Stomach (tissue), 9 donors: ENCODE data around the gene OGG1. TPM values are rescaled to one million over a fixed set of nuclear protein-coding genes. Genes with fewer than 3 reads are reported as not detected.

ENCODE experiments used
- DNase-seq, 2 donors: peaks; one replicate each; pipeline versions ENCODE4 v3.0.0 to v3.0.0-alpha.2; 2013 to 2019
- H3K27ac ChIP-seq, 5 donors: fragments of 200-600 bp in 4 of 5; sonication (generic) in 4 of 5; one replicate each; pipeline ENCODE4 v1.5.1; 2013 to 2019; ENCODE audit warnings: mild to moderate bottlenecking in 1 of 5, moderate library complexity in 1 of 5
- H3K27me3 ChIP-seq, 3 donors: fragments of 200-600 bp; sonication (generic); one replicate each; pipeline ENCODE4 v1.5.1; 2017 to 2019; ENCODE audit warnings: mixed run types in 1 of 3
- H3K36me3 ChIP-seq, 4 donors: fragments of 200-600 bp; sonication (generic); 1 replicate in 3 of 4; 2 replicates in 1 of 4; pipeline ENCODE4 v1.5.1; 2016 to 2019
- H3K4me1 ChIP-seq, 4 donors: fragments of 200-600 bp; sonication (generic); one replicate each; pipeline ENCODE4 v1.5.1; 2016 to 2019
- H3K4me3 ChIP-seq, 4 donors: fragments of 200-600 bp; sonication (generic) in 3 of 4; one replicate each; pipeline ENCODE4 v1.5.1; 2016 to 2019; ENCODE audit warnings: mild to moderate bottlenecking in 1 of 4
- H3K9me3 ChIP-seq, 4 donors: fragments of 200-600 bp; sonication (generic); one replicate each; pipeline ENCODE4 v1.5.1; 2016 to 2019
- CTCF ChIP-seq, 7 experiments: fragments of 450-650 bp in 4 of 7; fragments of 200-600 bp in 3 of 7; sonication (generic) in 3 of 7; IDR thresholded peaks; one replicate each; pipeline ENCODE4 v1.5.1; 2016 to 2019; ENCODE audit warnings: antibody characterized with exemption in 7 of 7, control low read depth in 2 of 7, mild to moderate bottlenecking in 1 of 7
- EP300 ChIP-seq: sonication (generic); formaldehyde crosslinking; IDR thresholded peaks from one replicate; pipeline ENCODE4 v1.6.1; 2017; ENCODE audit warnings: antibody characterized with exemption
- POLR2A ChIP-seq, 4 donors: fragments of 450-650 bp; IDR thresholded peaks; one replicate each; pipeline ENCODE4 v1.6.1; 2016; ENCODE audit warnings: antibody characterized with exemption in 4 of 4, control low read depth in 2 of 4, mild to moderate bottlenecking in 1 of 4, moderate library complexity in 1 of 4
- POLR2AphosphoS5 ChIP-seq, 3 donors: sonication (generic); formaldehyde crosslinking; IDR thresholded peaks; one replicate each; pipeline ENCODE4 v1.6.1; 2016; ENCODE audit warnings: antibody characterized with exemption in 3 of 3
- WGBS, 5 donors: extraction: QIAGEN DNeasy Blood & Tissue Kit in 3 of 5; methylation state at CpG; one replicate each; pipeline versions ENCODE4 v1.1.5 to v1.1.7; 2013 to 2018; 5-methylcytosine and 5-hydroxymethylcytosine counted together
- intact Hi-C: fragments of 100-400 bp; cut with DNase I; formaldehyde crosslinking; loops from one replicate; pipeline ENCODE4 v1.15.1; 2023; ENCODE audit warnings: low total_unique reads
- polyA plus RNA-seq, 3 donors: library from polyadenylated mRNA; stranded (reverse); fragments of 200-250 nt; gene quantifications; one replicate each; pipeline ENCODE4 v1.2.3, GENCODE V29; 2013
- total RNA-seq, 5 donors: library from RNA; depleted of rRNA; stranded (reverse); fragments of >200 nt; gene quantifications; one replicate each; pipeline versions ENCODE4 v1.1.0 to v1.2.3, GENCODE V29; 2014 to 2016
- donor health status: healthy with polysubstance abuse.
- donor health status: Bipolar disorder and iron deficiency.
- donor health status: healthy.

Gene OGG1
- total and polyA plus RNA-seq, 8 donors: 7.6 to 54.5 (median 17.5) TPM

- DNase-seq: no peak
- 85 to 92% (median 90%) methylated on average over 4 of the region's 4 CpGs for WGBS, 5 donors
- TF ChIP-seq POLR2A (IDR thresholded peaks at IDR 0.05): no peak
- TF ChIP-seq POLR2AphosphoS5 (IDR thresholded peaks at IDR 0.05): no peak
- TF ChIP-seq CTCF (IDR thresholded peaks at IDR 0.05): no peak
- no peak for TF ChIP-seq EP300
- Histone ChIP-seq H3K27ac (no peak overlapping the region), H3K36me3 (peaks cover 0 to 47% (median 33%) of the 10 kb centered on the region in 4 donors), H3K4me3 (no peak overlapping the region), H3K27me3 (no peaks in the 10 kb centered on the region), H3K9me3 (no peaks in the 10 kb centered on the region), H3K4me1 (peaks cover 23 to 43% (median 36%) of the 10 kb centered on the region in 4 donors)
- intact Hi-C loops: no loop called here
These were observed 16.1 kb downstream of the OGG1 start for GRCh38 chr3:9765865-9766264.

GRCh38 chr3:9767418-9767817 lies 17.7 kb downstream of the OGG1 start:
- H3K27ac ChIP-seq: peak overlapping the region in 4 of 5 donors; percentile 17 to 88 (median 62)
- 66 to 74% (median 70%) methylated on average over 7 of the region's 7 CpGs for WGBS, 5 donors
- intact Hi-C loops: no loop called here

GRCh38 chr3:9768141-9768775 lies 18.5 kb downstream of the OGG1 start:
- peaks cover 0 to 23% (median 9%) of the 10 kb centered on the region in 4 donors for H3K36me3 ChIP-seq
- intact Hi-C loops: no loop called here
- WGBS, 5 donors: 69 to 81% (median 73%) methylated on average over 6 of the region's 6 CpGs
- peak overlapping the region in 2 of 4 donors; percentile 59 to 65 for H3K4me3 ChIP-seq
- no peaks in the 10 kb centered on the region for H3K27me3 ChIP-seq
- DNase-seq: no peak
- TF ChIP-seq CTCF (IDR thresholded peaks at IDR 0.05) (no peak), EP300 (no peak), POLR2A (IDR thresholded peaks at IDR 0.05) (no peak), POLR2AphosphoS5 (IDR thresholded peaks at IDR 0.05) (no peak)
- no peaks in the 10 kb centered on the region for H3K9me3 ChIP-seq
- peak overlapping the region in 4 of 5 donors; percentile 84 to 91 (median 88) for H3K27ac ChIP-seq
- H3K4me1 ChIP-seq: peaks cover 24 to 49% (median 40%) of the 10 kb centered on the region in 4 donors

More at GRCh38 chr3:9767418-9767817, 17.7 kb downstream of the OGG1 start:
- Histone ChIP-seq H3K36me3 (peaks cover 0 to 32% (median 17%) of the 10 kb centered on the region in 4 donors), H3K4me1 (peaks cover 24 to 49% (median 40%) of the 10 kb centered on the region in 4 donors), H3K4me3 (no peak overlapping the region), H3K9me3 (no peaks in the 10 kb centered on the region), H3K27me3 (no peaks in the 10 kb centered on the region)
- DNase-seq: no peak
- TF ChIP-seq POLR2A (IDR thresholded peaks at IDR 0.05) (no peak), CTCF (IDR thresholded peaks at IDR 0.05) (no peak), EP300 (no peak), POLR2AphosphoS5 (IDR thresholded peaks at IDR 0.05) (no peak)

GRCh38 chr3:9769012-9769411 lies 19.3 kb downstream of the OGG1 start:
- intact Hi-C loops: no loop called here
- no peak for TF ChIP-seq CTCF (IDR thresholded peaks at IDR 0.05)
- no peak for TF ChIP-seq POLR2AphosphoS5 (IDR thresholded peaks at IDR 0.05)
- TF ChIP-seq EP300: no peak
- no peak for TF ChIP-seq POLR2A (IDR thresholded peaks at IDR 0.05)
- Histone ChIP-seq H3K4me3 (peak overlapping the region; percentile 59 to 70 (median 65)), H3K9me3 (no peaks in the 10 kb centered on the region), H3K27ac (peak overlapping the region; percentile 73 to 91 (median 87)), H3K36me3 (peaks cover 0 to 17% (median 9%) of the 10 kb centered on the region in 4 donors), H3K4me1 (peaks cover 24 to 49% (median 40%) of the 10 kb centered on the region in 4 donors), H3K27me3 (no peaks in the 10 kb centered on the region)
- no peak for DNase-seq
- 47 to 71% (median 54%) methylated on average over 5 of the region's 5 CpGs for WGBS, 5 donors
